Measurements from ENCODE around the gene FLOT1. TPM values are rescaled to one million over a fixed set of nuclear protein-coding genes. Genes with fewer than 3 reads are reported as not detected.

FLOT1 gene
- total and polyA plus RNA-seq, 9 of the 15 experiments (the other 6 are each of a cell fraction or from before 2014, with no cell fraction given) = 11.7 to 149 (median 118) TPM

DNA sequence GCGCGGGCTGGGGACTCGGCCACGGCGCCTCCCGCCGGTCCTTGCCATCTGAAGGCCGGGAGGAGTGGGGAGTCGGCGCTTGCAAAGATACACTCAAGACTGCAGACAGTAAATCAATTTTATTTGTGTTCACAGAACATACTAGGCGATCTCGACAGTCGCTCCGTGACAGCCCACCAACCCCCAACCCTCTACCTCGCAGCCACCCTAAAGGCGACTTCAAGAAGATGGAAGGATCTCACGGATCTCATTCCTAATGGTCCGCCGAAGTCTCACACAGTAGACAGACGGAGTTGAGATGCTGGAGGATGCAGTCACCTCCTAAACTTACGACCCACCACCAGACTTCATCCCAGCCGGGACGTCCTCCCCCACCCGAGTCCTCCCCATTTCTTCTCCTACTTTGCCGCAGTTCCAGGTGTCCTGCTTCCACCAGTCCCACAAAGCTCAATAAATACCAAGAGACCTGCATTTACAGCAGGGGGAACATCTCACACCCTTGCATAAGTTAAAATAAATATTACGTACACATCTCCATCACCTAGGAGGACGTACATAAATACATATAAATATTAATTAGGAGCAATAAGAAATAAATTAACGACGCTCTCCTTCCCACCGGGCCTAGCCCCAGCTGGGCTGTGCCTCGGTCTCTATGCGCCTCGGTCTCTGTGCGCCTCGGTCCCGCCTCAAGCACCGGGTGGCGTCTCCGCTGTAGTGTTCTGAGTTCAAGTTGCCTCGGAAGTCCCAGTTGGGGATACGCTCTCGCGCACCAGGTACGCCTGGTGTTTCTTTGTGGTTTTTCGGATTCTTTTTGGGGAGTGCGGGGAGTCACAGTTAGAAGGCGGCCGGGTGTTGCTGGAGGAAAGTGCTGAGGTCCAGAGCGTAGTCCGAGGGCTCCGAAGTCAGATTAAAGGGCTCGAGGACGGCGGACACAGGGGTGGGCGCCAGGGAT is 889 bp upstream of the FLOT1 start (continued):
- no peak for TF ChIP-seq MYBL2 (IDR thresholded peaks at IDR 0.05; ENCODE audit: low read depth)
- TF ChIP-seq MYBL2 (CRISPR knock-in tag; IDR thresholded peaks at IDR 0.05; ENCODE audit: borderline replicate concordance) = no peak
- peak; percentile 1; the same call in 1 of the 2 replicates for TF ChIP-seq KAT7 (CRISPR knock-in tag; IDR thresholded peaks at IDR 0.05; ENCODE audit: borderline replicate concordance)
- peak; percentile 81 for TF ChIP-seq ZFP36 (IDR thresholded peaks at IDR 0.05; ENCODE audit: low read depth, low read length, partially characterized antibody)
- TF ChIP-seq, protein P1, sequence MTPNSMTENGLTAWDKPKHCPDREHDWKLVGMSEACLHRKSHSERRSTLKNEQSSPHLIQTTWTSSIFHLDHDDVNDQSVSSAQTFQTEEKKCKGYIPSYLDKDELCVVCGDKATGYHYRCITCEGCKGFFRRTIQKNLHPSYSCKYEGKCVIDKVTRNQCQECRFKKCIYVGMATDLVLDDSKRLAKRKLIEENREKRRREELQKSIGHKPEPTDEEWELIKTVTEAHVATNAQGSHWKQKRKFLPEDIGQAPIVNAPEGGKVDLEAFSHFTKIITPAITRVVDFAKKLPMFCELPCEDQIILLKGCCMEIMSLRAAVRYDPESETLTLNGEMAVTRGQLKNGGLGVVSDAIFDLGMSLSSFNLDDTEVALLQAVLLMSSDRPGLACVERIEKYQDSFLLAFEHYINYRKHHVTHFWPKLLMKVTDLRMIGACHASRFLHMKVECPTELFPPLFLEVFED (CRISPR knock-in tag; conservative IDR thresholded peaks at IDR 0.05) = peak; percentile 90
- no peak for TF ChIP-seq TCF3 (CRISPR knock-in tag; IDR thresholded peaks at IDR 0.05)
- 0 out of 2 replicates have a peak, but pooled peaks have one; percentile 66 for TF ChIP-seq SMARCA5 (IDR thresholded peaks at IDR 0.05)
- TF ChIP-seq, protein P2, sequence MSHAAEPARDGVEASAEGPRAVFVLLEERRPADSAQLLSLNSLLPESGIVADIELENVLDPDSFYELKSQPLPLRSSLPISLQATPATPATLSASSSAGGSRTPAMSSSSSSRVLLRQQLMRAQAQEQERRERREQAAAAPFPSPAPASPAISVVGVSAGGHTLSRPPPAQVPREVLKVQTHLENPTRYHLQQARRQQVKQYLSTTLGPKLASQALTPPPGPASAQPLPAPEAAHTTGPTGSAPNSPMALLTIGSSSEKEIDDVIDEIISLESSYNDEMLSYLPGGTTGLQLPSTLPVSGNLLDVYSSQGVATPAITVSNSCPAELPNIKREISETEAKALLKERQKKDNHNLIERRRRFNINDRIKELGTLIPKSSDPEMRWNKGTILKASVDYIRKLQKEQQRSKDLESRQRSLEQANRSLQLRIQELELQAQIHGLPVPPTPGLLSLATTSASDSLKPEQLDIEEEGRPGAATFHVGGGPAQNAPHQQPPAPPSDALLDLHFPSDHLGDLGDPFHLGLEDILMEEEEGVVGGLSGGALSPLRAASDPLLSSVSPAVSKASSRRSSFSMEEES (CRISPR knock-in tag; IDR thresholded peaks at IDR 0.05) = no peak
- TF ChIP-seq, protein P3, sequence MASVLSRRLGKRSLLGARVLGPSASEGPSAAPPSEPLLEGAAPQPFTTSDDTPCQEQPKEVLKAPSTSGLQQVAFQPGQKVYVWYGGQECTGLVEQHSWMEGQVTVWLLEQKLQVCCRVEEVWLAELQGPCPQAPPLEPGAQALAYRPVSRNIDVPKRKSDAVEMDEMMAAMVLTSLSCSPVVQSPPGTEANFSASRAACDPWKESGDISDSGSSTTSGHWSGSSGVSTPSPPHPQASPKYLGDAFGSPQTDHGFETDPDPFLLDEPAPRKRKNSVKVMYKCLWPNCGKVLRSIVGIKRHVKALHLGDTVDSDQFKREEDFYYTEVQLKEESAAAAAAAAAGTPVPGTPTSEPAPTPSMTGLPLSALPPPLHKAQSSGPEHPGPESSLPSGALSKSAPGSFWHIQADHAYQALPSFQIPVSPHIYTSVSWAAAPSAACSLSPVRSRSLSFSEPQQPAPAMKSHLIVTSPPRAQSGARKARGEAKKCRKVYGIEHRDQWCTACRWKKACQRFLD (CRISPR knock-in tag; IDR thresholded peaks at IDR 0.05) = no peak; the same call in 1 of the 2 replicates
- TF ChIP-seq KLF16 (IDR thresholded peaks at IDR 0.05) = no peak; the same call in 1 of the 2 replicates
- TF ChIP-seq, protein P4, sequence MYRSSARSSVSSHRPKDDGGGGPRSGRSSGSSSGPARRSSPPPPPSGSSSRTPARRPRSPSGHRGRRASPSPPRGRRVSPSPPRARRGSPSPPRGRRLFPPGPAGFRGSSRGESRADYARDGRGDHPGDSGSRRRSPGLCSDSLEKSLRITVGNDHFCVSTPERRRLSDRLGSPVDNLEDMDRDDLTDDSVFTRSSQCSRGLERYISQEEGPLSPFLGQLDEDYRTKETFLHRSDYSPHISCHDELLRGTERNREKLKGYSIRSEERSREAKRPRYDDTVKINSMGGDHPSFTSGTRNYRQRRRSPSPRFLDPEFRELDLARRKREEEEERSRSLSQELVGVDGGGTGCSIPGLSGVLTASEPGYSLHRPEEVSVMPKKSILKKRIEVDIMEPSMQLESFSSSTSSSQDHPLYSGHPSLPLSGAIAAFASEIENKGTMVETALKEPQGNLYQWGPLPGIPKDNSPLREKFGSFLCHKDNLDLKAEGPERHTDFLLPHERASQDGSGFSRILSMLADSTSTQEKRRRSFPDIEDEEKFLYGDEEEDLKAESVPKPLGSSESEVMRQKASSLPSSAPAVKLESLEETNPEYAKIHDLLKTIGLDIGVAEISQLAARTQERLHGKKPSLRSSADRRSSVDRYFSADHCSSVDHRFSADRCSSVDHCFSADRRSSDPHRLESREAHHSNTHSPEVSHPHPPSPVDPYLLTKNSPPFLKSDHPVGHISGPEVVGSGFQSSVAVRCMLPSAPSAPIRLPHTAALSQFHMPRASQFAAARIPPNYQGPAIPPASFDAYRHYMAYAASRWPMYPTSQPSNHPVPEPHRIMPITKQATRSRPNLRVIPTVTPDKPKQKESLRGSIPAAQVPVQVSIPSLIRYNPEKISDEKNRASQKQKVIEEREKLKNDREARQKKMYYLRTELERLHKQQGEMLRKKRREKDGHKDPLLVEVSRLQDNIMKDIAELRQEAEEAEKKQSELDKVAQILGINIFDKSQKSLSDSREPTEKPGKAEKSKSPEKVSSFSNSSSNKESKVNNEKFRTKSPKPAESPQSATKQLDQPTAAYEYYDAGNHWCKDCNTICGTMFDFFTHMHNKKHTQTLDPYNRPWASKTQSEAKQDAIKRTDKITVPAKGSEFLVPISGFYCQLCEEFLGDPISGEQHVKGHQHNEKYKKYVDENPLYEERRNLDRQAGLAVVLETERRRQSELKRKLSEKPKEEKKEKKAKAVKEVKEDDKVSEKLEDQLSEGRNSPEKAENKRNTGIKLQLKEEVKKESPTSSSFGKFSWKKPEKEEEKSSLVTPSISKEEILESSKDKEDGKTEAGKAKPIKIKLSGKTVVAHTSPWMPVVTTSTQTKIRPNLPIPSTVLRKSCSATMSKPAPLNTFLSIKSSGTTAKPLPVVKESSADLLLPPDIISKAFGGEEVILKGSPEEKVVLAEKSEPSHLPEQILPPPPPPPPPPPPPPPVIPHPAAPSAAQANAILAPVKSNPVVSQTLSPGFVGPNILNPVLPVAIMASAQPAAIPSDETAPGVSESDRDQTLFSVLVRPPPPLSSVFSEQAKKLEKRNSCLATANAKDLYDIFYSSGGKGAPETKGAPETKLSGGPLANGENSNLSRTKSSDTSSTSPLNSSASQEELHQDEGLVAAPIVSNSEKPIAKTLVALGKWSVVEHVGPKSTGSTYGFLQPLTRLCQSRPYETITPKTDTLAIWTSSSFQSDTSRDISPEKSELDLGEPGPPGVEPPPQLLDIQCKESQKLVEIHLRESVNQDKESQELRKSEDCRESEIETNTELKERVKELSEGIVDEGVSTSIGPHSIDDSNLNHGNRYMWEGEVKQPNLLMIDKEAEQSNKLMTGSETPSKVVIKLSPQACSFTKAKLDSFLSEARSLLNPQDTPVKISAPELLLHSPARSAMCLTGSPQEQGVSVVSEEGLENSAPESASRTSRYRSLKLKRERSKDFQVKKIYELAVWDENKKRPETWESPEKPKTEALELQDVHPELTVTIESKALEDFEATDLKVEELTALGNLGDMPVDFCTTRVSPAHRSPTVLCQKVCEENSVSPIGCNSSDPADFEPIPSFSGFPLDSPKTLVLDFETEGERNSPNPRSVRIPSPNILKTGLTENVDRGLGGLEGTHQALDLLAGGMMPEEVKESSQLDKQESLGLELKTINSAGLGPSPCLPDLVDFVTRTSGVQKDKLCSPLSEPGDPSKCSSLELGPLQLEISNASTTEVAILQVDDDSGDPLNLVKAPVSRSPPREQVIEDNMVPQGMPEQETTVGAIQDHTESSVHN (IDR thresholded peaks at IDR 0.05; ENCODE audit: borderline replicate concordance in 1 of 2, low read depth in 1 of 2) = no peak
- no peak for TF ChIP-seq POU5F1 (IDR thresholded peaks at IDR 0.05; ENCODE audit: borderline replicate concordance, low read depth, low read length, partially characterized antibody)
